Left lung (tissue), 10 donors: Measurements from ENCODE around the gene MGAT5. TPM values are rescaled to one million over a fixed set of nuclear protein-coding genes. Genes with fewer than 3 reads are reported as not detected.

Source experiments
- ATAC-seq: fragments of 200-7000 bp; cut with Tn5 transposase; one replicate; pipeline ENCODE4 v1.9.1; 2020; ENCODE audit warnings: moderate library complexity
- DNase-seq, 4 donors: peaks; one replicate each; pipeline ENCODE4 v3.0.0-alpha.2; 2013 to 2020
- H3K27ac ChIP-seq, 2 donors: fragments of 200-600 bp; sonication (generic) in 1 of 2; one replicate each; pipeline versions ENCODE4 v1.5.0 to v1.8.0; 2020 to 2021
- H3K27me3 ChIP-seq, 2 donors: fragments of 200-600 bp; sonication (generic) in 1 of 2; one replicate each; pipeline versions ENCODE4 v1.5.0 to v1.8.0; 2020 to 2021
- H3K36me3 ChIP-seq, 2 donors: fragments of 200-600 bp; sonication (generic) in 1 of 2; one replicate each; pipeline versions ENCODE4 v1.5.0 to v1.8.0; 2020 to 2021
- H3K4me1 ChIP-seq, 2 donors: fragments of 200-600 bp; one replicate each; pipeline ENCODE4 v1.8.0; 2021
- H3K4me3 ChIP-seq, 2 donors: fragments of 200-600 bp; sonication (generic) in 1 of 2; one replicate each; pipeline versions ENCODE4 v1.5.0 to v1.8.0; 2020 to 2021; ENCODE audit warnings: mild to moderate bottlenecking in 1 of 2
- H3K9me3 ChIP-seq, 2 donors: fragments of 200-600 bp; sonication (generic) in 1 of 2; one replicate each; pipeline versions ENCODE4 v1.5.0 to v1.8.0; 2020 to 2021
- CTCF ChIP-seq, 2 donors: fragments of 200-600 bp; sonication (generic) in 1 of 2; IDR thresholded peaks; one replicate each; pipeline versions ENCODE4 v1.5.0 to v1.8.0; 2021; ENCODE audit warnings: antibody characterized with exemption in 2 of 2
- intact Hi-C, 2 donors: fragments of 100-400 bp; cut with DNase I; formaldehyde crosslinking; loops; one replicate each; pipeline versions ENCODE4 v1.11.2 to v1.14.2; 2022
- polyA plus RNA-seq, 6 donors: library from polyadenylated mRNA; unstranded; fragments of 120-200 nt; gene quantifications; one replicate each; pipeline ENCODE4 v1.2.1, GENCODE V29; 2013; ENCODE audit not compliant: insufficient read length in 6 of 6
- total RNA-seq, 2 donors: library from RNA; stranded (reverse); fragmentation: NEBNext Ultra II Directional; extraction: Animal tissue kit (Norgen Biotek cat#: 25700); gene quantifications; one replicate each; pipeline ENCODE4 v1.2.1, GENCODE V29; 2021
- donor health status: DM: no; HTN: yes; CAD: no.
- donor health status: DM: no; HTN: no; CAD: no.

MGAT5 gene
- total and polyA plus RNA-seq, 8 donors, result 24.5 to 57.0 (median 28.1) TPM

- Histone ChIP-seq H3K9me3 (no peaks in the 10 kb centered on the region), H3K27ac (no peak overlapping the region), H3K27me3 (no peaks in the 10 kb centered on the region), H3K4me3 (no peak overlapping the region), H3K4me1 (peaks cover 0 to 5% of the 10 kb centered on the region in 2 donors), H3K36me3 (no peaks in the 10 kb centered on the region)
- DNase-seq, result no peak
- no peak for ATAC-seq
- TF ChIP-seq CTCF (IDR thresholded peaks at IDR 0.05), result no peak
- intact Hi-C loops, result no loop called here
Measured at GRCh38 chr2:134283661-134284060, 29.8 kb downstream of the MGAT5 start.

GRCh38 chr2:134284119-134284670 lies 30.3 kb downstream of the MGAT5 start:
- no peaks in the 10 kb centered on the region for H3K27me3 ChIP-seq
- H3K27ac ChIP-seq, result no peak overlapping the region
- DNase-seq (no peak), ATAC-seq (no peak)
- H3K9me3 ChIP-seq, result no peaks in the 10 kb centered on the region
- H3K4me1 ChIP-seq, result peaks cover 0 to 5% of the 10 kb centered on the region in 2 donors
- H3K36me3 ChIP-seq, result no peaks in the 10 kb centered on the region
- no peak for TF ChIP-seq CTCF (IDR thresholded peaks at IDR 0.05)
- H3K4me3 ChIP-seq, result no peak overlapping the region
- intact Hi-C loops, result no loop called here

- ATAC-seq (no peak), DNase-seq (no peak)
- no peak for TF ChIP-seq CTCF (IDR thresholded peaks at IDR 0.05)
- no peaks in the 10 kb centered on the region for H3K27me3 ChIP-seq
- no peaks in the 10 kb centered on the region for H3K9me3 ChIP-seq
- peaks cover 0 to 25% of the 10 kb centered on the region in 2 donors for H3K4me1 ChIP-seq
- no peak overlapping the region for H3K4me3 ChIP-seq
- intact Hi-C loops, result no loop called here
- H3K36me3 ChIP-seq, result no peaks in the 10 kb centered on the region
- H3K27ac ChIP-seq, result no peak overlapping the region
Measured at GRCh38 chr2:134287323-134287722, 33.5 kb downstream of the MGAT5 start.

- DNase-seq (no peak), ATAC-seq (no peak)
- Histone ChIP-seq H3K27me3 (no peaks in the 10 kb centered on the region), H3K9me3 (no peaks in the 10 kb centered on the region), H3K36me3 (no peaks in the 10 kb centered on the region), H3K4me3 (no peak overlapping the region), H3K27ac (no peak overlapping the region), H3K4me1 (peaks cover 0 to 35% of the 10 kb centered on the region in 2 donors)
- TF ChIP-seq CTCF (IDR thresholded peaks at IDR 0.05), result no peak
- intact Hi-C loops, result no loop called here
Measured at GRCh38 chr2:134288814-134289213, 34.9 kb downstream of the MGAT5 start.

DNA sequence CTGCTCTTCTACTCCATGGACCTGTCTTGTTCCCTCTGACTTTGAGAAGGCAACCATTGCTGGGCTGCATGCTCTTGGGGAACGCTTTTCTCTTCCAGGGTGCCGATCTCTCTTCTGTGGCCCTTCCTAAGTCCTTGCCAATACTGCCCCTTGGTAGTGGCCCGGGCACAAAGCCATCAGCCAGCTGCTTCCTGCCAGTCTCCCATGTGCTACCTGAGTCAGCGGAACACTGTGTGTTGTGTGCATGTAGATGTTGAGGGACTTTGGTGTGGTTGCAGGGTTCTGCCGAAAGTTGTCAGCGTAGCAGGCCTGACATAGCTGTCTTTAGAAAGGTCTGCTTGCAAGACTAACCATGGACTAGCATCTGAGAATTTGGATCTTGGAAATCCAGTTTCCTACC lies 35.4 kb downstream of the MGAT5 start:
- no peak for ATAC-seq
- Histone ChIP-seq H3K27me3 (no peaks in the 10 kb centered on the region), H3K4me3 (no peak overlapping the region), H3K36me3 (no peaks in the 10 kb centered on the region), H3K4me1 (peaks cover 0 to 39% of the 10 kb centered on the region in 2 donors), H3K27ac (peak overlapping the region in 1 of 2 donors; percentile 73), H3K9me3 (no peaks in the 10 kb centered on the region)
- intact Hi-C loops, result no loop called here
- DNase-seq, result no peak
- no peak for TF ChIP-seq CTCF (IDR thresholded peaks at IDR 0.05)
